ENCODE results near the gene SNAPC2.

SNAPC2 gene

GRCh38 chr19:7923295-7924191 is 3.4 kb downstream of the SNAPC2 start:
- no peak overlapping the region for H3K4me3 ChIP-seq (replicated peaks in 1 of 2; ENCODE audit: low read depth in 2 of 2, low read length in 2 of 2)
- DNase-seq (ENCODE audit: low read depth in 2 of 2) = no peak
- no peak for TF ChIP-seq CTCF (IDR thresholded peaks at IDR 0.05; ENCODE audit: low read depth, low read length)

GRCh38 chr19:7924241-7924640 is 4.1 kb downstream of the SNAPC2 start:
- no peak overlapping the region for H3K4me3 ChIP-seq (replicated peaks in 1 of 2; ENCODE audit: low read depth in 2 of 2, low read length in 2 of 2)
- no peak for DNase-seq (ENCODE audit: low read depth in 2 of 2)
- TF ChIP-seq CTCF (IDR thresholded peaks at IDR 0.05; ENCODE audit: low read depth, low read length) = no peak

GRCh38 chr19:7924651-7925170 is 4.6 kb downstream of the SNAPC2 start:
- DNase-seq (ENCODE audit: low read depth in 2 of 2) = no peak
- no peak for TF ChIP-seq CTCF (IDR thresholded peaks at IDR 0.05; ENCODE audit: low read depth, low read length)
- no peak overlapping the region for H3K4me3 ChIP-seq (replicated peaks in 1 of 2; ENCODE audit: low read depth in 2 of 2, low read length in 2 of 2)

- TF ChIP-seq CTCF (IDR thresholded peaks at IDR 0.05; ENCODE audit: low read depth, low read length) = peak; percentile 79
- DNase-seq (ENCODE audit: low read depth in 2 of 2) = peak; percentile 67 to 73
- H3K4me3 ChIP-seq (replicated peaks in 1 of 2; ENCODE audit: low read depth in 2 of 2, low read length in 2 of 2) = peak overlapping the region in 1 of 2 donors; percentile 30
Measured at GRCh38 chr19:7925171-7925851, 5.2 kb downstream of the SNAPC2 start.

- H3K4me3 ChIP-seq (replicated peaks in 1 of 2; ENCODE audit: low read depth in 2 of 2, low read length in 2 of 2) = peak within 1 kb of the TSS; percentile 40 to 42
- TF ChIP-seq CTCF (IDR thresholded peaks at IDR 0.05; ENCODE audit: low read depth, low read length) = no peak
- DNase-seq (ENCODE audit: low read depth in 2 of 2) = peak; percentile 44 to 60
Measured at GRCh38 chr19:7926021-7926726, 6.0 kb downstream of the SNAPC2 start, which contains the start of gene CTXN1. Gene CTXN1, minus strand, starts transcription at chr19:7926135. Its CDS starts 597 bp downstream, at chr19:7925538.

Measured in cardiac fibroblast (primary cell).